Measurements from ENCODE around the gene C1orf35. TPM values are rescaled to one million over a fixed set of nuclear protein-coding genes. Genes with fewer than 3 reads are reported as not detected.
A peak's percentile ranks its signal among the peaks of the same experiment; 100 is the strongest.

The C1orf35 gene
- total RNA-seq, 3 donors from 2014 or later = 10.6 to 15.7 (median 13.9) TPM

DNA sequence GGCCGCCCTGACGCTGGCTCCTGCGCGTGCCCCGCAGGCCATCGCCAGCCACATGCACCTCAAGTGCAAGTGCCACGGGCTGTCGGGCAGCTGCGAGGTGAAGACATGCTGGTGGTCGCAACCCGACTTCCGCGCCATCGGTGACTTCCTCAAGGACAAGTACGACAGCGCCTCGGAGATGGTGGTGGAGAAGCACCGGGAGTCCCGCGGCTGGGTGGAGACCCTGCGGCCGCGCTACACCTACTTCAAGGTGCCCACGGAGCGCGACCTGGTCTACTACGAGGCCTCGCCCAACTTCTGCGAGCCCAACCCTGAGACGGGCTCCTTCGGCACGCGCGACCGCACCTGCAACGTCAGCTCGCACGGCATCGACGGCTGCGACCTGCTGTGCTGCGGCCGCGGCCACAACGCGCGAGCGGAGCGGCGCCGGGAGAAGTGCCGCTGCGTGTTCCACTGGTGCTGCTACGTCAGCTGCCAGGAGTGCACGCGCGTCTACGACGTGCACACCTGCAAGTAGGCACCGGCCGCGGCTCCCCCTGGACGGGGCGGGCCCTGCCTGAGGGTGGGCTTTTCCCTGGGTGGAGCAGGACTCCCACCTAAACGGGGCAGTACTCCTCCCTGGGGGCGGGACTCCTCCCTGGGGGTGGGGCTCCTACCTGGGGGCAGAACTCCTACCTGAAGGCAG, 44.0 kb downstream of the C1orf35 start:
- ATAC-seq (peak; percentile 40), DNase-seq (no peak)
- no peak for TF ChIP-seq CTCF (IDR thresholded peaks at IDR 0.05)
- peaks cover 17% of the 10 kb centered on the region for H3K4me1 ChIP-seq (ENCODE audit: low read depth)
- intact Hi-C loops (cut with DNase I, micrococcal nuclease) = no loop called here
- no peak overlapping the region for H3K4me3 ChIP-seq
- H3K36me3 ChIP-seq (ENCODE audit: low read depth) = no peaks in the 10 kb centered on the region
- no peaks in the 10 kb centered on the region for H3K9me3 ChIP-seq

DNA sequence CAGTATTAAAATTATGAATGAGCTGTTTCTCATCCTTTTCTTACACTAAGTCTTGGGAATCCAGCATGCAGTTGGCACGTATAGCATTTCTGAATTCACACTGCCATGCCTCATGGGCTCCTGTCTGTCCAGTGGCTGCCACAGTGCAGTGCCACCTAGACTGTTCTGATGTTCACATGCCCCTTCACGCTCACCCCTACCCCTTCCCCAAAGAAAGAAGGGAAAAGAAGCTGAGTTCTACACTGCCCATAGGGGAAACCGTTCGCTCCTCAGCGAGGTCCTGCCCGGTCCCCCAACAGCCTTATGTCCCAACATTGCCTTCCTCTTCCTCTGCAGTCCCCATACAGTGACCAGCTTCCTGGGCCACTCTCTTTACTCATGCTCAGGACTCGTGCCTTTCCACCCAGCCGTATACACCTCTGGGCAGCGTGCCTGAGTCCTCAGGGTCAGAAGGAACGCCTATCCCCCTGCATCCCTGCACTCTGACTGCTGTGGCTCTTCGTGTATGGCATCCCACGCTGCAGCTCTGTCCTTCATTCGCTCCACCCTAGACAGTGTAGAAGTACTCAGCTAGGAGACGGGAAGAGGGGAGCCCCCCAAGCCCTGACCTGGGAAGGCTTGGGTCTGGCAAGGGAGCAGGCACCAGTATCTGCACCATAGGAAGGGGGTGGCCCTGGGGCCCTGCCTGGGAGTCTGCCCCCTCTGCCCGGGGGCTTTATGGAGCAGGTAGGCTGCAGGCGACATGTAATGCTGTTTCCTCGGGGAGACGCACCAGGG, 44.8 kb downstream of the C1orf35 start:
- Histone ChIP-seq H3K4me1 (ENCODE audit: low read depth) (peaks cover 17% of the 10 kb centered on the region), H3K9me3 (no peaks in the 10 kb centered on the region), H3K36me3 (ENCODE audit: low read depth) (no peaks in the 10 kb centered on the region), H3K4me3 (no peak overlapping the region)
- DNase-seq (peak in 1 of 3 donors; percentile 21), ATAC-seq (no peak)
- intact Hi-C loops (cut with DNase I, micrococcal nuclease) = no loop called here
- no peak for TF ChIP-seq CTCF (IDR thresholded peaks at IDR 0.05)

Small RNA genes lying within 50 kb of the gene (microRNA-seq; reads per million reads assigned to microRNA genes)
- 1.9 reads per million for gene MIR3620

Other genes starting within 250 kb of the C1orf35 start
- 10 to 100 TPM in 1 of 3 donors, 1 to 10 TPM in 2; 1.7 to 12.7 (median 2.4) TPM for gene WNT9A, start 155.4 kb downstream of the C1orf35 start, total RNA-seq
- gene WNT3A, start 96.3 kb downstream of the C1orf35 start, total RNA-seq = not detected
- 100 to 1,000 TPM; 339 to 490 (median 479) TPM for gene ARF1, start 20.6 kb downstream of the C1orf35 start, total RNA-seq
- 10 to 100 TPM; 24.3 to 42.1 (median 37.3) TPM for gene MRPL55, start 6.0 kb upstream of the C1orf35 start, total RNA-seq
- gene GUK1, start 37.0 kb upstream of the C1orf35 start, total RNA-seq = 100 to 1,000 TPM; 165 to 182 (median 178) TPM
- 1 to 10 TPM in 2 of 3 donors, under 1 TPM in 1; 0.55 to 8.9 (median 1.5) TPM for gene GJC2, start 46.6 kb upstream of the C1orf35 start, total RNA-seq
- gene IBA57, start 62.5 kb upstream of the C1orf35 start, total RNA-seq = 10 to 100 TPM; 11.5 to 12.9 (median 11.8) TPM
- 10 to 100 TPM in 1 of 3 donors, 1 to 10 TPM in 2; 4.2 to 30.9 (median 7.5) TPM for gene OBSCN, start 104.7 kb upstream of the C1orf35 start, total RNA-seq